ENCODE data around the gene RNF148. TPM values are rescaled to one million over a fixed set of nuclear protein-coding genes. Genes with fewer than 3 reads are reported as not detected.

Gene RNF148
- total RNA-seq, 2 donors from 2014 or later: 4.9 to 8.6 TPM

- intact Hi-C loops (cut with DNase I): no loop called here
- Histone ChIP-seq H3K4me1 (no peaks in the 10 kb centered on the region), H3K27ac (no peak overlapping the region), H3K36me3 (replicated peaks in 1 of 2; ENCODE audit: insufficient read depth in 1 of 2, low read depth in 2 of 2) (no peaks in the 10 kb centered on the region), H3K27me3 (no peaks in the 10 kb centered on the region), H3K4me3 (no peak overlapping the region), H3K9me3 (no peaks in the 10 kb centered on the region)
- DNase-seq (no peak), ATAC-seq (no peak)
- WGBS, 2 donors: 88 to 98% methylated on average over 2 of the region's 2 CpGs
- TF ChIP-seq POLR2A (IDR thresholded peaks at IDR 0.05): no peak
- no peak for TF ChIP-seq CTCF (IDR thresholded peaks at IDR 0.05)
These were observed 36.2 kb upstream of the RNF148 start for GRCh38 chr7:122738947-122739346.

GRCh38 chr7:122736183-122736582 is 33.5 kb upstream of the RNF148 start:
- intact Hi-C loops (cut with DNase I): no loop called here

GRCh38 chr7:122727759-122728158 is 25.0 kb upstream of the RNF148 start:
- TF ChIP-seq CTCF (IDR thresholded peaks at IDR 0.05): no peak
- TF ChIP-seq POLR2A (IDR thresholded peaks at IDR 0.05): no peak
- DNase-seq (no peak), ATAC-seq (no peak)
- Histone ChIP-seq H3K9me3 (no peaks in the 10 kb centered on the region), H3K36me3 (replicated peaks in 1 of 2; ENCODE audit: insufficient read depth in 1 of 2, low read depth in 2 of 2) (no peaks in the 10 kb centered on the region), H3K4me3 (no peak overlapping the region), H3K27me3 (no peaks in the 10 kb centered on the region), H3K4me1 (peaks cover 21% of the 10 kb centered on the region), H3K27ac (no peak overlapping the region)
- intact Hi-C loops (cut with DNase I): no loop called here
- 26 to 50% methylated on average over 1 of the region's 1 CpG for WGBS, 2 donors

More at GRCh38 chr7:122736183-122736582, 33.5 kb upstream of the RNF148 start:
- no peaks in the 10 kb centered on the region for H3K36me3 ChIP-seq (replicated peaks in 1 of 2; ENCODE audit: insufficient read depth in 1 of 2, low read depth in 2 of 2)
- no peak for ATAC-seq
- no peaks in the 10 kb centered on the region for H3K27me3 ChIP-seq
- no peak for DNase-seq
- TF ChIP-seq POLR2A (IDR thresholded peaks at IDR 0.05) (no peak), CTCF (IDR thresholded peaks at IDR 0.05) (no peak)
- WGBS, 2 donors: 97 to 100% methylated on average over 1 of the region's 1 CpG
- no peaks in the 10 kb centered on the region for H3K9me3 ChIP-seq
- no peak overlapping the region for H3K4me3 ChIP-seq
- H3K27ac ChIP-seq: no peak overlapping the region
- no peaks in the 10 kb centered on the region for H3K4me1 ChIP-seq

GRCh38 chr7:122727354-122727753 is 24.6 kb upstream of the RNF148 start:
- Histone ChIP-seq H3K36me3 (replicated peaks in 1 of 2; ENCODE audit: insufficient read depth in 1 of 2, low read depth in 2 of 2) (no peaks in the 10 kb centered on the region), H3K27me3 (no peaks in the 10 kb centered on the region), H3K27ac (no peak overlapping the region), H3K4me3 (no peak overlapping the region), H3K4me1 (peaks cover 21% of the 10 kb centered on the region), H3K9me3 (no peaks in the 10 kb centered on the region)
- intact Hi-C loops (cut with DNase I): no loop called here
- TF ChIP-seq POLR2A (IDR thresholded peaks at IDR 0.05): no peak
- no peak for TF ChIP-seq CTCF (IDR thresholded peaks at IDR 0.05)
- ATAC-seq (no peak), DNase-seq (no peak)

- H3K4me3 ChIP-seq: no peak overlapping the region
- ATAC-seq (no peak), DNase-seq (no peak)
- TF ChIP-seq CTCF (IDR thresholded peaks at IDR 0.05): no peak
- no peak for TF ChIP-seq POLR2A (IDR thresholded peaks at IDR 0.05)
- H3K27ac ChIP-seq: no peak overlapping the region
- 26 to 39% methylated on average over 2 of the region's 2 CpGs for WGBS, 2 donors
- H3K27me3 ChIP-seq: no peaks in the 10 kb centered on the region
- intact Hi-C loops (cut with DNase I): no loop called here
- H3K4me1 ChIP-seq: peaks cover 21% of the 10 kb centered on the region
- no peaks in the 10 kb centered on the region for H3K9me3 ChIP-seq
- H3K36me3 ChIP-seq (replicated peaks in 1 of 2; ENCODE audit: insufficient read depth in 1 of 2, low read depth in 2 of 2): no peaks in the 10 kb centered on the region
These were observed 24.2 kb upstream of the RNF148 start for GRCh38 chr7:122726881-122727280.
